Adrenal gland (tissue), 12 donors: ENCODE results near the gene IFT172. TPM values are rescaled to one million over a fixed set of nuclear protein-coding genes. Genes with fewer than 3 reads are reported as not detected.
"Not testable (repeated sequence)": the region's sequence is repeated elsewhere in the genome, so short reads cannot be mapped to it uniquely, and the experiment has no call there.

Experiments used
- DNase-seq, 7 donors: peaks; one replicate each; pipeline ENCODE4 v3.0.0-alpha.2; 2019 to 2020
- H3K27ac ChIP-seq, 5 donors: fragments of 200-600 bp; sonication (generic) in 4 of 5; 1 replicate in 3 of 5; 2 replicates in 2 of 5; pipeline versions ENCODE4 v1.5.1 to v1.8.0; 2016 to 2020; ENCODE audit warnings: mild to moderate bottlenecking in 1 of 5
- H3K27me3 ChIP-seq: fragments of 200-600 bp; 2 replicates; pipeline ENCODE4 v1.8.0; 2021
- H3K36me3 ChIP-seq, 2 donors: fragments of 200-600 bp; replicated peaks in 1 of 2; 1 replicate in 1 of 2; 2 replicates in 1 of 2; pipeline versions ENCODE4 v1.5.1 to v1.8.0; 2018 to 2022
- H3K4me1 ChIP-seq, 2 donors: fragments of 200-600 bp; replicated peaks in 1 of 2; 1 replicate in 1 of 2; 2 replicates in 1 of 2; pipeline versions ENCODE4 v1.5.1 to v1.8.0; 2018 to 2021
- H3K4me3 ChIP-seq, 4 donors: fragments of 200-600 bp; sonication (generic) in 3 of 4; one replicate each; pipeline ENCODE4 v1.5.1; 2016 to 2018
- H3K9me3 ChIP-seq, 3 donors: fragments of 200-600 bp; sonication (generic) in 1 of 3; replicated peaks in 1 of 3; 1 replicate in 2 of 3; 2 replicates in 1 of 3; pipeline versions ENCODE4 v1.5.1 to v1.8.0; 2016 to 2021
- CTCF ChIP-seq, 6 experiments: fragments of 450-650 bp in 4 of 6; fragments of 200-600 bp in 2 of 6; sonication (generic) in 1 of 6; IDR thresholded peaks; 1 replicate in 5 of 6; 2 replicates in 1 of 6; pipeline versions ENCODE4 v1.5.1 to v1.8.0; 2016 to 2021; ENCODE audit warnings: antibody characterized with exemption in 6 of 6, mild to moderate bottlenecking in 2 of 6, moderate library complexity in 1 of 6
- POLR2A ChIP-seq, 2 donors: fragments of 450-650 bp; IDR thresholded peaks; one replicate each; pipeline ENCODE4 v1.6.1; 2017; ENCODE audit warnings: antibody characterized with exemption in 2 of 2, mild to moderate bottlenecking in 2 of 2, moderate library complexity in 1 of 2
- WGBS, 4 donors: extraction: QIAGEN DNeasy Blood & Tissue Kit in 2 of 4; methylation state at CpG; one replicate each; pipeline versions ENCODE4 v1.1.5 to v1.1.7; 2013 to 2017; 5-methylcytosine and 5-hydroxymethylcytosine counted together
- intact Hi-C, 2 donors: fragments of 100-400 bp; cut with DNase I; formaldehyde crosslinking; loops; one replicate each; pipeline versions ENCODE4 v1.14.1 to v1.15.0; 2022 to 2023
- polyA plus RNA-seq, 3 donors: library from polyadenylated mRNA; stranded (reverse); fragments of 200-250 nt in 2 of 3; fragments of 350-450 nt in 1 of 3; fragmentation: Illumina TruSeq in 1 of 3; extraction: RNeasy Lipid Tissue Mini Kit (QIAGEN cat#74804) in 1 of 3; gene quantifications; one replicate each; pipeline ENCODE4 v1.2.3, GENCODE V29; 2013 to 2014
- total RNA-seq, 9 donors: library from RNA; depleted of rRNA in 4 of 9; stranded (reverse); fragments of >200 nt in 4 of 9; fragments of 120-200 nt in 1 of 9; fragmentation: NEBNext Ultra II Directional in 1 of 9; extraction: Animal tissue kit (Norgen Biotek cat#: 25700) in 1 of 9; gene quantifications; one replicate each; pipeline versions ENCODE4 v1.1.0 to v1.2.4, GENCODE V29; 2013 to 2023
- donor health status: healthy with polysubstance abuse.
- donor health status: Bipolar disorder and iron deficiency.
- donor health status: DM: yes; HTN: yes; CAD: no.
- donor health status: DM: no; HTN: no; CAD: no.
- donor health status: DM: no; HTN: no; CAD: no.
- donor health status: DM: yes; HTN: yes; CAD: no.

The IFT172 gene
- total and polyA plus RNA-seq, 12 donors = 6.3 to 113 (median 17.6) TPM

GRCh38 chr2:27428978-27429541 lies 60.5 kb downstream of the IFT172 start:
- no peaks in the 10 kb centered on the region for H3K9me3 ChIP-seq
- H3K36me3 ChIP-seq = peaks cover 0 to 11% of the 10 kb centered on the region in 2 donors
- intact Hi-C loops = no loop called here
- DNase-seq = peak; percentile 84 to 93 (median 88)
- H3K27me3 ChIP-seq = no peaks in the 10 kb centered on the region
- TF ChIP-seq CTCF (IDR thresholded peaks at IDR 0.05) (peak in 1 of 6 experiments; percentile 15), POLR2A (IDR thresholded peaks at IDR 0.05) (peak in 1 of 2 donors; percentile 26)
- peak overlapping the region; percentile 48 to 96 (median 84) for H3K4me3 ChIP-seq
- WGBS, 4 donors = 0 to 2% (median 1%) methylated on average over 6 to 51 of the region's 51 CpGs
- peaks cover 13 to 33% of the 10 kb centered on the region in 2 donors for H3K4me1 ChIP-seq
- peak overlapping the region; percentile 90 to 100 (median 97) for H3K27ac ChIP-seq

GRCh38 chr2:27428213-27428977 lies 61.1 kb downstream of the IFT172 start, which contains the start of gene NRBP1:
Gene NRBP1, plus strand, starts transcription at chr2:27428631. Its CDS starts 4,643 bp downstream, at chr2:27433274.
- Histone ChIP-seq H3K4me1 (peaks cover 13 to 33% of the 10 kb centered on the region in 2 donors), H3K9me3 (no peaks in the 10 kb centered on the region), H3K27ac (peak within 1 kb of the TSS; percentile 90 to 100 (median 97)), H3K36me3 (peaks cover 0 to 4% of the 10 kb centered on the region in 2 donors), H3K27me3 (no peaks in the 10 kb centered on the region), H3K4me3 (peak within 1 kb of the TSS; percentile 48 to 96 (median 84))
- intact Hi-C loops = no loop called here
- WGBS, 4 donors = 0 to 1% (median 0%) methylated on average over 8 to 75 of the region's 75 CpGs
- peak; percentile 86 to 95 (median 93) for DNase-seq
- TF ChIP-seq POLR2A (IDR thresholded peaks at IDR 0.05) = peak; percentile 93 to 96
- TF ChIP-seq CTCF (IDR thresholded peaks at IDR 0.05) = peak in 1 of 6 experiments; percentile 3

GRCh38 chr2:27427863-27428212 lies 61.7 kb downstream of the IFT172 start:
- peaks cover 13 to 33% of the 10 kb centered on the region in 2 donors for H3K4me1 ChIP-seq
- H3K36me3 ChIP-seq = no peaks in the 10 kb centered on the region
- H3K27me3 ChIP-seq = no peaks in the 10 kb centered on the region
- intact Hi-C loops = no loop called here
- no peak for DNase-seq
- peak overlapping the region; percentile 90 to 100 (median 97) for H3K27ac ChIP-seq
- peak overlapping the region; percentile 30 to 96 (median 84) for H3K4me3 ChIP-seq
- no peaks in the 10 kb centered on the region for H3K9me3 ChIP-seq
- TF ChIP-seq POLR2A (IDR thresholded peaks at IDR 0.05) = no peak
- no peak for TF ChIP-seq CTCF (IDR thresholded peaks at IDR 0.05)
- WGBS, 4 donors = 13 to 18% (median 16%) methylated on average over 7 of the region's 7 CpGs

- H3K4me1 ChIP-seq, H3K9me3 ChIP-seq, intact Hi-C loops, H3K27ac ChIP-seq, H3K4me3 ChIP-seq, H3K36me3 ChIP-seq, H3K27me3 ChIP-seq: not testable (repeated sequence)
- peak in 1 of 7 donors; percentile 35 for DNase-seq
- WGBS, 4 donors = 86 to 93% (median 89%) methylated on average over 10 of the region's 10 CpGs
Observed at GRCh38 chr2:27425039-27425438, 64.5 kb downstream of the IFT172 start.
